Measurements from ENCODE around the gene DYDC1.
"Not testable (repeated sequence)": the region's sequence is repeated elsewhere in the genome, so short reads cannot be mapped to it uniquely, and the experiment has no call there.

The DYDC1 gene

DNA sequence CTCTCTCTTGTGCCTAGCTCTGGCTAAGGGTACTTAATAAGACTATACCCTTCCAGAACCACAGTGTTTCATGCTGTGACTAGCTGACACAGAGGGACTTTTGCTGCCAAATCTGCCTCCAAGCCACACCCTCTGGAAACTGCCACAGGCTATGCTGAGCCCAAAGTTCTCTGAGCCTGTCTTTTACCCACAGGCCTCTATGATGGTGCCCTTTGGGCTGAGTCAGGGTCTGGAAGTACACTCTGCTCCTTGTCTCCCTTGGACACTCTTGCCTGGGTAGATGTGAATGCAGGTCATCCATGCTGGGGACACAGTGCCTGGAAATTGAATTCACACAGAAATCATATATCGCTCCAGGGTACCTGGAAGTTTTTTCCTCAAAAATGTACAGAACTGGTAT, 22.6 kb downstream of the DYDC1 start:
- DNase-seq, result no peak

GRCh38 chr10:80324891-80325364, 31.6 kb downstream of the DYDC1 start:
- DNase-seq, result no peak

GRCh38 chr10:80324086-80324485, 32.5 kb downstream of the DYDC1 start:
- no peak for DNase-seq

DNA sequence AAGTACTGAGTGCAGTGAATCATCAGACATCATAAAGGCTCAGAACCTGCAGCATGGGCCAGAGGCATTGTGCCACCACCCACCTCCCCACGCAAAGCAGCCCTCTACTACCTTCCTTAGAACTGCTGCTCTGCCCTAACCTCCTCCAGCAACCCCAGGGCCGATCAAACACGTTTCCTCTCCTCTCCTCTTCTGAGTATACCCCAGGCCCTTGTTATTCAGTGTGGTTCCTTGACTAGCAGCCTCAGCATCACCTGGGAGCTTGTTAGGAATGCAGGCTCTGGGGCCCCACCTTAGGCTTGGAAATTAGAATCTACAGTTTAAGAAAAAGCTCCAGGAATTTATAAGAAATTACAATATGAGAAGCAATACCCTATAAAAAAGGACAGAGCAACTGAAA, 33.2 kb downstream of the DYDC1 start:
- DNase-seq, result no peak

GRCh38 chr10:80322711-80323110, 33.8 kb downstream of the DYDC1 start:
- no peak for DNase-seq

DNA sequence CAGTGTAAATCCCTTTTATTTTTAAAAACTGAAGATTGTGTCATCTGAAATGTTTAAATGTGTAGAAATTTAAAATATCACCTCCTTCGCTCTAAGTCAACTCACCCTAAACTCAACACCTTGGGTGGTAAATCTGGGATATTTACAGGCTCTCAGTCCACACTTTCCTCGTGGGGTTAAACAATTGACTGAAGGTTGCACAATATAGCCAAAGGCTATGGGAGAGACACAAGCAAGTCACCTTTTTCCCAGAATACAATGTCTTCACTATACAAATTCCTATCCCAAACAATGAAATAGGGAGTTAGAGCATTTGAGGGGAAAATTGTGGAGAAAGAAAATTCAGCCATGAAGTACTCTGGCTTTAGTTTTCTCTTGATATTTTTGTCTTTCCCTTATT, 34.4 kb downstream of the DYDC1 start:
- DNase-seq, result no peak

- DNase-seq, result no peak
Observed at GRCh38 chr10:80321183-80321582, 35.4 kb downstream of the DYDC1 start.

DNA sequence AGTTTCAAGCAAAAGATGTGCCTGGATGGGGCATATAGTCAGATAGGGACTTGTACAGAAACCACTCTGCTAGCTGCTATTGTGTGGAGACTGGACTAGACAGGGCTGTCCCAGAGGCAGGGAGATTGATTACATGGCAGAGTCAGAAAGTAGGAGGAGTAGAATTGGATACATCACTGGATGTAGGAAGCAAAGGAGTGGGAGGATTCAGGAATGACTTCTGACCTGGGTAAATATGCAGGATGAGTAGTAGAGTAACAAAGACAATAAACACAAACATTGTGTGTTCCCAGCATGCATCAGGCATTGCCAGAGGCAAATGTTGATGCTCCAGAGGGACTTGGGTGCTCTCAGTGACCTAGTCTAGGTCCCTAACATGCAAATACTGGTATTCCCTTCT, 36.2 kb downstream of the DYDC1 start:
- DNase-seq, result no peak

DNA sequence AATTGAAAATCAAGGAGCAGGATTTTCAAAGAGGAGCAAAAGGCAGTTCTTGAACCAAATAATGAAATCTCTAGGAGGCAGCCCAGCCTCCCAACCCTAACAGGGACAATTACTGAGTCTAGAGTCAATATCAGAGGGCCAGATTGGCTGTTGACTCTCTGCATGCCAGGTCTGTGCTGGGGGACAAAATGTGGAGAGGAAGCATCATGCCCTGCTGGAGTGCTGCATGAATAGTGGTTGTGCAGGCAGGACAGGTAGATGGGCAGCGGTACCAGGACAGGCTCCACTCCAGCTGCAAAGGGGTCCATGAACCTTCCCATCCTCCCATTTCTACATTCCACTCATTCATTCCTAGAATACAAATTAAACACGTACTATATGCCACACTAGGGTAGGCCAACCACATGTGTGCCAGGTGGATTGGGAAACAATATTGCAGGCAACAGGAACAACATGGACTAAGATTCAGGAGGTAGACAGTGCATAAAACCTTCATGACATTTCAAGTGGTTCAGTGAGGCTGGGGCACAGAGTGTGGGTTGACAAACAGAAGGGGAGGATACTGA, 36.7 kb downstream of the DYDC1 start:
- DNase-seq, result no peak

DNA sequence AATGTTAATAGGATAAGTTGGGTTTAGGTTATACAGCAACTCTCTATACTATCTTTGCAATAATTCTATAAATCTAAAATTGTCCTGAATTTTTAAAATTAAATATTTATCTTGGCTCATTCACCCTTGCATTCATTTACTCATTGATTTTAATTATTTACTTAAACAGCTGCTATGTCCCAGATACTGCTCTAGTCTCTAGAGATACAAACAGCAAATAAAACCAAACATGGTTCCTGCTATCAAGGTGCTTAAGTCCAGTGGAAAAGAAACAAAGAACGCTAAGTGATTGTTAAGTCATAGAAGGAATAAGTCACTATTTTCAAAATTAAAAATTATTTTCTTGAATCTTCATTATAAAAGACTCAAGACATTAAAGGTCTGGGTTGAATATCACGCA, 37.2 kb downstream of the DYDC1 start:
- no peak for DNase-seq

DNA sequence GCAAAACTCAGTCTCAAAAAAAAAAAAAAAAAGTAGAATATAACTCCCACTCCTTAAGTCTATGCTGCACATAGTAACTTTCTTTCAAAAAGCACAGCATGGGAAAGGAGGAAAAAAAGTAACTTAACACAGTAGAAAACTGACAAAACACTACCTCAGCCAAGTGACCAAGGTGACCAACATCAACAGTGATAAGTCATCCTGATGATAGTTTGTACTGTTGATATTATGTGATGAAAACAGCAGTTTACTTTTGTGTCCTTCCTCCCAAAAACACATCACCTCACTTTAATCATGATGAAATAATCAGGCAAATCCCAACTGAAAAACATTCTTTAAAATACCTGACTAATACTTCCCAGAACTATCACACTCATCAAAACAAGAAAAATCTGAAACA, 37.8 kb downstream of the DYDC1 start:
- DNase-seq, result no peak

GRCh38 chr10:80315391-80315790, 41.2 kb downstream of the DYDC1 start:
- no peak for DNase-seq

GRCh38 chr10:80313523-80313922, 43.0 kb downstream of the DYDC1 start:
- no peak for DNase-seq

- not testable (repeated sequence) for DNase-seq
Observed at GRCh38 chr10:80305989-80306388, 50.6 kb downstream of the DYDC1 start.

DNA sequence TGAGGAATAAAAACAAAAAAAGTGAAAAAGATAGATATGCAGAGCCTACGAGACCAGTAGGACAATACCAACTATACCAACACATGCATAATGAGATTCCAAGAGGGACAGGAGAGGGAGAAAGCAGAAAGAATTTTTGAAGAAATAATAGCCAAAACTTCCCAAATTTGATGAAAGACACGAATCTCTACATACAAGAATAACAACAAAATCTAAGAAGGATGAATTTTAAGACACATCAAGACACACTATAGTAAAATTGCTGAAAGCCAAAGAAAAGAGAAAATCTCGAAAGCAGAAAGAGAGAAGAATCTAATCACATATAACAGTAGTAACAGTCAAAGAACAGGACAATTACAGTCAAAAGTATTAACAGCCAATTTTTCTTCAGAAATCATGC, 59.6 kb downstream of the DYDC1 start:
- DNase-seq, result no peak

GRCh38 chr10:80292607-80293239, 63.8 kb downstream of the DYDC1 start:
- DNase-seq, result no peak

- no peak for DNase-seq
Observed at GRCh38 chr10:80290474-80291220, 65.9 kb downstream of the DYDC1 start.

GRCh38 chr10:80289451-80290287, 66.9 kb downstream of the DYDC1 start, which contains the start of gene MAT1A:
Gene MAT1A (minus strand): TSS chr10:80289658. CDS start chr10:80289423, 235 bp downstream.
- DNase-seq, result no peak

DNA sequence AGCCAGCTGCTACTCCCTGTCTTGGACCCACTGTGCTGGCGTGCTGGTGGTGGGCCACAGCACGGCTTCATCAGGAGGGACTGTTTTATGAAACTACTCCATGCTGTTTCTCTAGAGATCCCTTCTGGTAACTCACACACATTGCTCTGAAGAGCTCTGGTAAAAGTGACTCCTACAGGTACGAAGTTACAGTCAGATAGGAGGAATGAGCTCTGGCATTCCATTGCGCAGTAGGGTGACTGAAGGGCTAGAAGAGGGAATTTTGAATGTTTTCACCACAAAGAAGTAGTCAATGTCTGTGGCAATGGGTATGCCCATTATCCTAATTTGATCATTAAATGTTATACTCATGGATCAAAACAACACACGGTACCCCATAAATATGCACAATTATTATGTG, 67.7 kb downstream of the DYDC1 start:
- no peak for DNase-seq

Measured in activated CD8-positive, alpha-beta memory T cell treated with anti-CD3 and anti-CD28 coated beads for 24 hours (primary cell).